GM19452 (cell line): Measurements from ENCODE around the gene IGFBP5.

Experiments used
- ATAC-seq: cut with Tn5 transposase; IDR thresholded peaks from one replicate; pipeline ENCODE4 v1.9.1; 2021; ENCODE audit not compliant: unreplicated experiment

Gene IGFBP5

GRCh38 chr2:216670266-216671080 lies 24.9 kb downstream of the IGFBP5 start:
- no peak for ATAC-seq

GRCh38 chr2:216666461-216667233 lies 28.7 kb downstream of the IGFBP5 start:
- no peak for ATAC-seq

- ATAC-seq = no peak
Measured at GRCh38 chr2:216665717-216666116, 29.6 kb downstream of the IGFBP5 start.

- ATAC-seq = no peak
Measured at GRCh38 chr2:216665242-216665641, 30.1 kb downstream of the IGFBP5 start.

- peak; percentile 69 for ATAC-seq
Measured at GRCh38 chr2:216664593-216665034, 30.7 kb downstream of the IGFBP5 start.

- ATAC-seq = no peak
Measured at GRCh38 chr2:216663846-216664245, 31.5 kb downstream of the IGFBP5 start.

- ATAC-seq = no peak
Measured at GRCh38 chr2:216663106-216663505, 32.2 kb downstream of the IGFBP5 start.

GRCh38 chr2:216661639-216662375 lies 33.5 kb downstream of the IGFBP5 start:
- ATAC-seq = no peak

GRCh38 chr2:216661051-216661450 lies 34.3 kb downstream of the IGFBP5 start:
- no peak for ATAC-seq

- no peak for ATAC-seq
Measured at GRCh38 chr2:216660496-216660895, 34.9 kb downstream of the IGFBP5 start.

- no peak for ATAC-seq
Measured at GRCh38 chr2:216659276-216659675, 36.1 kb downstream of the IGFBP5 start.

GRCh38 chr2:216658757-216659156 lies 36.6 kb downstream of the IGFBP5 start:
- no peak for ATAC-seq

GRCh38 chr2:216657980-216658379 lies 37.4 kb downstream of the IGFBP5 start:
- no peak for ATAC-seq

- no peak for ATAC-seq
Measured at GRCh38 chr2:216657086-216657855, 38.1 kb downstream of the IGFBP5 start.

GRCh38 chr2:216654528-216655052 lies 40.8 kb downstream of the IGFBP5 start:
- no peak for ATAC-seq

GRCh38 chr2:216653931-216654365 lies 41.4 kb downstream of the IGFBP5 start:
- ATAC-seq = no peak

- no peak for ATAC-seq
Measured at GRCh38 chr2:216653093-216653799, 42.1 kb downstream of the IGFBP5 start.

- ATAC-seq = no peak
Measured at GRCh38 chr2:216652566-216652965, 42.8 kb downstream of the IGFBP5 start.

- no peak for ATAC-seq
Measured at GRCh38 chr2:216651351-216651881, 43.9 kb downstream of the IGFBP5 start.
